Measurements from ENCODE around the gene SPTBN2. TPM values are rescaled to one million over a fixed set of nuclear protein-coding genes. Genes with fewer than 3 reads are reported as not detected.

The SPTBN2 gene
- total and polyA plus RNA-seq, 2 of the 4 experiments (the other 2 are of a cell fraction) = 0.18 to 0.41 TPM

DNA sequence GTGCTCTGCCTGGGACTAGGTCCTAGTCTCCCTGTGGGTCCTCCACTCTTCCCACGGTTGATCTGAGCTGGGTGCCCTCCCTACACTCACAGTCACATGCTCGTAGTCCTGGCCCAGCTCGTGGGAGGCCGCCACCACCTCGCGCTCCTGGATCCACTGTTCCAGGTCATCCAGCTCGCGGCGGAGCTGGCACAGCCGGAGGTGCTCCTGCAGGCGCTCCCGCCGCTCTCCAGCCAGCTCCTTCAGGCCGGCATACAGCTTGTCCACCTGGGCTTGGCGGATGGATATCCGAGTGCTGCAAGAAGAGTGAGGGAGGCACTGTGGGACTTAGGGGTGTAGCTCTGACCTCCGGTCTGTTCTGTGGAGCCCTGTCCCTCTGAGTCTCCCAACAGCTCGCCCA lies 36.6 kb downstream of the SPTBN2 start:
- no peak overlapping the region for H3K4me2 ChIP-seq (ENCODE audit: low read depth, low read length)
- H3K4ac ChIP-seq (ENCODE audit: low read depth, low read length) = no peak overlapping the region
- no peaks in the 10 kb centered on the region for H3K4me1 ChIP-seq (ENCODE audit: control insufficient read depth, insufficient read depth, low read length)
- H2BK120ac ChIP-seq (ENCODE audit: low read depth, low read length) = no peak overlapping the region
- no peaks in the 10 kb centered on the region for H3K79me1 ChIP-seq (ENCODE audit: low read depth in 1 of 2, low read length in 2 of 2)
- intact Hi-C loops (cut with micrococcal nuclease) (no loop called here), in situ Hi-C loops (cut with MboI; ENCODE audit: low sequenced_read_pairs) (loop anchor here (5.0 kb wide), 2 partner anchors 140 to 285 kb away; partner anchors contain the start of gene C11orf86), dilution Hi-C loops (cut with HindIII; ENCODE audit: low sequenced_read_pairs, unreplicated experiment) (no loop called here)
- no peaks in the 10 kb centered on the region for H3K9me3 ChIP-seq (ENCODE audit: control insufficient read depth, insufficient read depth, low read length)
- no peak overlapping the region for H4K91ac ChIP-seq (ENCODE audit: insufficient read depth, low read depth, low read length)
- no peaks in the 10 kb centered on the region for H3K9me1 ChIP-seq (ENCODE audit: insufficient read depth, low read length)
- no peak overlapping the region for H3K27ac ChIP-seq (ENCODE audit: insufficient read depth, low read length)
- no peak overlapping the region for H2BK15ac ChIP-seq (ENCODE audit: low read depth, low read length)
- H2AFZ ChIP-seq (replicated peaks; ENCODE audit: low read length, poor library complexity) = peak overlapping the region; percentile 23
- TF ChIP-seq POLR2A (IDR thresholded peaks at IDR 0.05; ENCODE audit: low read depth, low read length) (no peak), RFX5 (IDR thresholded peaks at IDR 0.05; ENCODE audit: low read depth, low read length) (no peak), SMC3 (IDR thresholded peaks at IDR 0.05; ENCODE audit: low read depth, low read length) (no peak), FOS (IDR thresholded peaks at IDR 0.05; ENCODE audit: low read depth, low read length) (no peak), RAD21 (IDR thresholded peaks at IDR 0.05; ENCODE audit: low read length) (no peak)
- TF ChIP-seq, protein P1, sequence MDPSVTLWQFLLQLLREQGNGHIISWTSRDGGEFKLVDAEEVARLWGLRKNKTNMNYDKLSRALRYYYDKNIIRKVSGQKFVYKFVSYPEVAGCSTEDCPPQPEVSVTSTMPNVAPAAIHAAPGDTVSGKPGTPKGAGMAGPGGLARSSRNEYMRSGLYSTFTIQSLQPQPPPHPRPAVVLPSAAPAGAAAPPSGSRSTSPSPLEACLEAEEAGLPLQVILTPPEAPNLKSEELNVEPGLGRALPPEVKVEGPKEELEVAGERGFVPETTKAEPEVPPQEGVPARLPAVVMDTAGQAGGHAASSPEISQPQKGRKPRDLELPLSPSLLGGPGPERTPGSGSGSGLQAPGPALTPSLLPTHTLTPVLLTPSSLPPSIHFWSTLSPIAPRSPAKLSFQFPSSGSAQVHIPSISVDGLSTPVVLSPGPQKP (IDR thresholded peaks at IDR 0.05; ENCODE audit: borderline replicate concordance, low read depth, low read length) = no peak
- DNase-seq (no peak), ATAC-seq (ENCODE audit: low read depth) (no peak)
- H3K23ac ChIP-seq (ENCODE audit: low read depth, low read length) = no peak overlapping the region
- H2BK5ac ChIP-seq (ENCODE audit: low read depth, low read length, poor library complexity, severe bottlenecking) = no peak overlapping the region
- H4K8ac ChIP-seq (ENCODE audit: low read depth in 2 of 2, low read length in 2 of 2) = no peak overlapping the region
- no peak overlapping the region for H3K18ac ChIP-seq (ENCODE audit: low read depth, low read length)
- no peak overlapping the region for H2BK20ac ChIP-seq (ENCODE audit: low read depth, low read length)
- H4K20me1 ChIP-seq (ENCODE audit: insufficient read depth, low read length) = no peaks in the 10 kb centered on the region; the same call in 1 of the 2 replicates
- no peaks in the 10 kb centered on the region for H3K36me3 ChIP-seq (ENCODE audit: control insufficient read depth, insufficient read depth, low read length)
- ChIA-PET CTCF (no interaction called here), POLR2A (ENCODE audit: unreplicated experiment) (interaction anchor here (0.6 kb wide), 1 partner anchor 142 kb away, joined by 3 read pairs; no protein-coding TSS in a partner anchor)
- H3K56ac ChIP-seq (ENCODE audit: extremely low read depth, insufficient read depth, low read length) = no peak overlapping the region
- no TSS peak for BruUV-seq (replicated peaks)
- no peak overlapping the region for H4K5ac ChIP-seq (ENCODE audit: low read depth, low read length)
- H3K4me3 ChIP-seq (ENCODE audit: insufficient read depth, low read depth, low read length) = no peak overlapping the region
- H2AK9ac ChIP-seq (replicated peaks; ENCODE audit: low read depth, low read length, poor library complexity) = no peak overlapping the region
- H3K14ac ChIP-seq (replicated peaks; ENCODE audit: low read depth, low read length) = no peak overlapping the region
- no peak overlapping the region for H2AK5ac ChIP-seq (ENCODE audit: low read depth, low read length)
- no peaks in the 10 kb centered on the region; the same call in 1 of the 2 replicates for H3K27me3 ChIP-seq (ENCODE audit: control insufficient read depth, insufficient read depth, low read length)
- no peak overlapping the region for H3K9ac ChIP-seq (ENCODE audit: low read depth, low read length)
- WGBS, 2 experiments (ENCODE audit: extremely low coverage in 2 of 2, insufficient read length in 1 of 2) = 90% methylated on average over 16 of the region's 18 CpGs; no CpG with 5 or more reads in 1 of the 2 experiments
